ENCODE data around the gene REL.

Gene REL

GRCh38 chr2:60966507-60967405, 85.4 kb downstream of the REL start:
- DNase-seq = no peak

GRCh38 chr2:60972889-60973656, 91.7 kb downstream of the REL start:
- DNase-seq = no peak

- no peak for DNase-seq
These were observed 92.3 kb downstream of the REL start for GRCh38 chr2:60973705-60974104.

GRCh38 chr2:60974652-60975051, 93.3 kb downstream of the REL start:
- DNase-seq = no peak
